ENCODE results near the gene DAZL. TPM values are rescaled to one million over a fixed set of nuclear protein-coding genes. Genes with fewer than 3 reads are reported as not detected.

The DAZL gene
- total and polyA plus RNA-seq, 10 of the 15 experiments (the other 5 are each of a cell fraction or from before 2014, with no cell fraction given) = 0.04 to 0.48 (median 0.13) TPM; not detected in 1

DNA sequence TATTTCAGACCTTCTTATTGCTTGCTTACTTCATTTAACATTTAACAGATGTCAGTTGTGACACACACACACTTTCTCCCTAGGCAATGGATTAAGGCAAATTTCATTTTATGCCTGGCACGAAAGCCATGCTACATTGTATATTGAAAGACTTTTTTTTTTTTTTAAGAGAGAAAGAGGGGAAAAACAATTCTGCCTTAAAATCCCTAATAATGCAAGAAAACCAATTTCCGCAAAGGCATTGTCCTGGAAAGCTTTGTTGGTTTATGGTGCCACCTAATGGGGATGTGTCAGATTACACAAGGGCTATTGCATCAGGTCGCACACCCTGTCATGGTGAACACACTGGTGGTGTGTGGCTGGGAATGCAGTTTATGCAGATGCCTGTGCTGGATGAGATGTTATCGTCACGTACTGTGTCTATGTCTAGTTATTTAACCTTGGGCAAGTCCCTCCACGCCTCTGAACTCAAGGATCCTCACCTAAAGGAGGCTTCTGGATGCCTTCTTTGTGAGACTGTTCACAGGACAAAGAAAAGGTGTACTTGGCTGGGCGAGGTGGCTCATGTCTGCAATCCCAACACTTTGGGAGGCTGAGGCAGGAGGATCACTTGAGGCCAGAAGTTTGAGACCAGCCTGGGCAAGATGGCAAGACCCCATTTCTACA, 54.4 kb downstream of the DAZL start:
- ChIA-PET RAD21 (ENCODE audit: unreplicated experiment) (interaction anchor here (0.7 to 3.9 kb wide), 28 partner anchors 13 to 848 kb away, joined by 3 to 91 read pairs (median 5); partner anchors contain the start of genes DPH3, OXNAD1 and RFTN1), POLR2A (interaction anchor here (0.7 to 1.5 kb wide), 6 partner anchors 15 to 283 kb away, joined by 3 to 4 read pairs (median 4); no protein-coding TSS in a partner anchor), CTCF (interaction anchor here (0.6 to 8.7 kb wide), 35 partner anchors 8 to 735 kb away, joined by 3 to 170 read pairs (median 4); partner anchors contain the start of genes DPH3 and OXNAD1), SMC1A (ENCODE audit: uncharacterized antibody, unreplicated experiment) (interaction anchor here (0.6 to 3.9 kb wide), 47 partner anchors 9 to 502 kb away, joined by 3 to 67 read pairs (median 4); partner anchors contain the start of genes DPH3 and OXNAD1)
- no peak overlapping the region for H3K9ac ChIP-seq (ENCODE audit: control insufficient read depth, insufficient read depth, low read length)
- no peaks in the 10 kb centered on the region for H4K20me1 ChIP-seq (ENCODE audit: control insufficient read depth, insufficient read depth)
- intact Hi-C loops (cut with micrococcal nuclease; ENCODE audit: unreplicated experiment) = loop anchor here (1.0 to 5.0 kb wide), 6 partner anchors 35 to 283 kb away; no protein-coding TSS in a partner anchor
- peak overlapping the region; percentile 95 for H2AFZ ChIP-seq (ENCODE audit: control insufficient read depth, low read depth, low read length)
- peak overlapping the region; percentile 34 for H3K4me2 ChIP-seq (ENCODE audit: control insufficient read depth, insufficient read depth)
- peak; percentile 94 for FAIRE-seq
- H3K9me3 ChIP-seq (replicated peaks; ENCODE audit: control insufficient read depth, insufficient read depth, low read length) = peaks cover 3% of the 10 kb centered on the region
- no TSS peak for BruUV-seq (replicated peaks)
- in situ Hi-C loops (cut with MboI) = loop anchor here (5.0 to 10.0 kb wide), 2 partner anchors 264 to 496 kb away; no protein-coding TSS in a partner anchor
- DNase-seq (ENCODE audit: low read depth, low spot score) = peak; percentile 81
- H3K27ac ChIP-seq (ENCODE audit: control insufficient read depth, insufficient read depth) = 0 out of 2 replicates have a peak overlapping the region, but pooled peaks have one; percentile 9
- peak; percentile 98 for ATAC-seq
- H3K36me3 ChIP-seq (ENCODE audit: control insufficient read depth in 2 of 2, insufficient read depth in 2 of 2, low read length in 1 of 2) = no peaks in the 10 kb centered on the region
- peaks cover 13% of the 10 kb centered on the region for H3K4me1 ChIP-seq (ENCODE audit: control insufficient read depth, insufficient read depth, low read length)
- H3K4me3 ChIP-seq = no peak overlapping the region
- WGBS (ENCODE audit: insufficient coverage, insufficient replicate concordance, low lambda C conversion rate, missing lambda C conversion rate) = 9% methylated on average over 7 of the region's 7 CpGs
- no peaks in the 10 kb centered on the region for H3K27me3 ChIP-seq (replicated peaks in 1 of 2; ENCODE audit: control insufficient read depth in 2 of 2, insufficient read depth in 2 of 2, low read length in 1 of 2)
- H3K79me2 ChIP-seq (ENCODE audit: control insufficient read depth, insufficient read depth, low read length) = no peaks in the 10 kb centered on the region; the same call in 1 of the 2 replicates
- TF ChIP-seq CBFB (IDR thresholded peaks at IDR 0.05; ENCODE audit: low read depth) = peak; percentile 41; the same call in 1 of the 2 replicates
- TF ChIP-seq HCFC1 (IDR thresholded peaks at IDR 0.05; ENCODE audit: low read length) = no peak; the same call in 1 of the 2 replicates
- no peak for TF ChIP-seq TCF7 (IDR thresholded peaks at IDR 0.05; ENCODE audit: borderline replicate concordance)
- no peak for TF ChIP-seq TCF3 (IDR thresholded peaks at IDR 0.05; ENCODE audit: borderline replicate concordance, insufficient read depth, low read depth, low read length)
- TF ChIP-seq WRNIP1 (IDR thresholded peaks at IDR 0.05; ENCODE audit: borderline replicate concordance, low read depth, low read length) = 0 out of 2 replicates have a peak, but pooled peaks have one; percentile 60
- no peak for TF ChIP-seq SMAD5 (IDR thresholded peaks at IDR 0.05; ENCODE audit: low read depth)
- TF ChIP-seq SUPT20H (IDR thresholded peaks at IDR 0.05; ENCODE audit: borderline replicate concordance, control insufficient read depth, low read depth, low read length) = no peak
- TF ChIP-seq EZH2 (IDR thresholded peaks at IDR 0.05; ENCODE audit: borderline replicate concordance, control insufficient read depth, low read depth, low read length) = no peak
- 0 out of 2 replicates have a peak, but pooled peaks have one; percentile 36 for TF ChIP-seq MEF2A (IDR thresholded peaks at IDR 0.05; ENCODE audit: insufficient read depth, low read depth, low read length)
- TF ChIP-seq NFIC (IDR thresholded peaks at IDR 0.05; ENCODE audit: low read depth, low read length) = 0 out of 2 replicates have a peak, but pooled peaks have one; percentile 48
- TF ChIP-seq RAD21 (IDR thresholded peaks at IDR 0.05; ENCODE audit: insufficient read depth, low read depth, low read length) = peak; percentile 100
- no peak for TF ChIP-seq FOXK2 (IDR thresholded peaks at IDR 0.05)
- TF ChIP-seq MEF2B (IDR thresholded peaks at IDR 0.05; ENCODE audit: partially characterized antibody, poor library complexity, severe bottlenecking) = no peak
- peak; percentile 78; the same call in 1 of the 2 replicates for TF ChIP-seq YY1 (IDR thresholded peaks at IDR 0.05; ENCODE audit: low read depth, low read length)
- no peak for TF ChIP-seq RBBP5 (conservative IDR thresholded peaks at IDR 0.05)
- TF ChIP-seq, protein P1, sequence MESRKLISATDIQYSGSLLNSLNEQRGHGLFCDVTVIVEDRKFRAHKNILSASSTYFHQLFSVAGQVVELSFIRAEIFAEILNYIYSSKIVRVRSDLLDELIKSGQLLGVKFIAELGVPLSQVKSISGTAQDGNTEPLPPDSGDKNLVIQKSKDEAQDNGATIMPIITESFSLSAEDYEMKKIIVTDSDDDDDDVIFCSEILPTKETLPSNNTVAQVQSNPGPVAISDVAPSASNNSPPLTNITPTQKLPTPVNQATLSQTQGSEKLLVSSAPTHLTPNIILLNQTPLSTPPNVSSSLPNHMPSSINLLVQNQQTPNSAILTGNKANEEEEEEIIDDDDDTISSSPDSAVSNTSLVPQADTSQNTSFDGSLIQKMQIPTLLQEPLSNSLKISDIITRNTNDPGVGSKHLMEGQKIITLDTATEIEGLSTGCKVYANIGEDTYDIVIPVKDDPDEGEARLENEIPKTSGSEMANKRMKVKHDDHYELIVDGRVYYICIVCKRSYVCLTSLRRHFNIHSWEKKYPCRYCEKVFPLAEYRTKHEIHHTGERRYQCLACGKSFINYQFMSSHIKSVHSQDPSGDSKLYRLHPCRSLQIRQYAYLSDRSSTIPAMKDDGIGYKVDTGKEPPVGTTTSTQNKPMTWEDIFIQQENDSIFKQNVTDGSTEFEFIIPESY (IDR thresholded peaks at IDR 0.05) = no peak
- TF ChIP-seq, protein P2, sequence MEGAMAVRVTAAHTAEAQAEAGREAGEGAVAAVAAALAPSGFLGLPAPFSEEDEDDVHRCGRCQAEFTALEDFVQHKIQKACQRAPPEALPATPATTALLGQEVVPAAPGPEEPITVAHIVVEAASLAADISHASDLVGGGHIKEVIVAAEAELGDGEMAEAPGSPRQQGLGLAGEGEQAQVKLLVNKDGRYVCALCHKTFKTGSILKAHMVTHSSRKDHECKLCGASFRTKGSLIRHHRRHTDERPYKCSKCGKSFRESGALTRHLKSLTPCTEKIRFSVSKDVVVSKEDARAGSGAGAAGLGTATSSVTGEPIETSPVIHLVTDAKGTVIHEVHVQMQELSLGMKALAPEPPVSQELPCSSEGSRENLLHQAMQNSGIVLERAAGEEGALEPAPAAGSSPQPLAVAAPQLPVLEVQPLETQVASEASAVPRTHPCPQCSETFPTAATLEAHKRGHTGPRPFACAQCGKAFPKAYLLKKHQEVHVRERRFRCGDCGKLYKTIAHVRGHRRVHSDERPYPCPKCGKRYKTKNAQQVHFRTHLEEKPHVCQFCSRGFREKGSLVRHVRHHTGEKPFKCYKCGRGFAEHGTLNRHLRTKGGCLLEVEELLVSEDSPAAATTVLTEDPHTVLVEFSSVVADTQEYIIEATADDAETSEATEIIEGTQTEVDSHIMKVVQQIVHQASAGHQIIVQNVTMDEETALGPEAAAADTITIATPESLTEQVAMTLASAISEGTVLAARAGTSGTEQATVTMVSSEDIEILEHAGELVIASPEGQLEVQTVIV (IDR thresholded peaks at IDR 0.05; ENCODE audit: borderline replicate concordance, partially characterized antibody) = no peak
- no peak for TF ChIP-seq ZNF274 (IDR thresholded peaks at IDR 0.05; ENCODE audit: insufficient read depth, insufficient read length)
- TF ChIP-seq STAT1 (conservative IDR thresholded peaks at IDR 0.05) = 0 out of 2 replicates have a peak, but pooled peaks have one; percentile 35
- TF ChIP-seq JUNB (IDR thresholded peaks at IDR 0.05) = no peak
